NCI-H69 (cell line): ENCODE measurements around the gene TDRD5.

ENCODE experiments used
- DNase-seq: peaks from one replicate; lab custom pipeline; 2025; lab: John Stamatoyannopoulos, UW

The TDRD5 gene

DNA sequence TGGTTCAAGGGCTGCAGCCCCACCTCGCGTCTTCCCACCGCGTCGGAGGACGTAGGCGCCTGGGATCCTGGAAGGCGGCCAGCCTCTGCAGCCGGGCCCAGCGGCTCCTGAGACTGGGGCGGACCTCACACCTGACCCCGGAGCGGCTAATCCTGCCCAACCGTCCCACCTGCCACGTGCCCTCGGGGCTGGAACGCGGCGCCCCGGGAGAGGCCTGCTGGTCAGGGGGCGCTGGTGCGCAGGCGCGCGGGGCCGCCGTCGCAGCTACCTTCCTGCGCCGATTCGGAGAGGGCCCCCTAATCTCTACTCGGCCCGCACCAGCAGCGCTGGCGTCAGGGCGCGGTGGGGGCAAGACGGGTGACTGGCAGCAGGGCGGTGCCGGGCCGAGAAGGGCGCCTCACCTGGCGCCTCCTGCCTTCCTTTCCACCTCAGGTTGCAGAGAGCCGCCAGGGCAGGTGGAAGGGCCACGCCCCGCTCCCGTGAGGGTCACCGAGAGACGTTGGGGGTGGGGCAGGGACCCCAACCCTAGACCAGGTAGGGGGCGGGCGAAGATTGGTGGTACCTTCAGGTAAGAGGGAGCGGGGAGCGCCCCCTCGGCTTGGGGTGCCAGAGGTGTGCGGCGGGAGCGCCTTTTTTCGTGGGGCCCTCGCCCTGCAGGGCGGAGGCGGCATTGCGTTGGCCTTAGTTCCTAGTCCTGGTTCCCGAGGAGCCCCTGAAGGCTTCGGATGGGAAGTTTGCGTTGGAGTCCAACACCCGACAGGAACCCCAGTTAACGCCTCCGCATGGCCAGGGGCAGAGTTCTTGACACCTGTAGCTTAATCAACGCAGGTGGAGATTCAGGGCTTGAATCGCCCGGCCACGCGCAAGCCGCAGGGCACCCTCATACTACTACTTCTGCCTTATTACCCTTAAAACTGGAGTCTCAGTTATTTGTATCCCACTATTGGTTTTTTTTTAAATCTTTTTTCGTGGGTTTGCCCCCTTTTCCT, at the start of gene TDRD5:
Gene TDRD5 (plus strand): TSS at position 241 of the 989 bp plus-strand sequence. CDS start 784 bp downstream, outside the sequence.
- peak; percentile 67 for DNase-seq

- no peak for DNase-seq
These were observed 46.3 kb upstream of the TDRD5 start for GRCh38 chr1:179545321-179545720.

GRCh38 chr1:179547021-179547535, 44.6 kb upstream of the TDRD5 start:
- DNase-seq = no peak

DNA sequence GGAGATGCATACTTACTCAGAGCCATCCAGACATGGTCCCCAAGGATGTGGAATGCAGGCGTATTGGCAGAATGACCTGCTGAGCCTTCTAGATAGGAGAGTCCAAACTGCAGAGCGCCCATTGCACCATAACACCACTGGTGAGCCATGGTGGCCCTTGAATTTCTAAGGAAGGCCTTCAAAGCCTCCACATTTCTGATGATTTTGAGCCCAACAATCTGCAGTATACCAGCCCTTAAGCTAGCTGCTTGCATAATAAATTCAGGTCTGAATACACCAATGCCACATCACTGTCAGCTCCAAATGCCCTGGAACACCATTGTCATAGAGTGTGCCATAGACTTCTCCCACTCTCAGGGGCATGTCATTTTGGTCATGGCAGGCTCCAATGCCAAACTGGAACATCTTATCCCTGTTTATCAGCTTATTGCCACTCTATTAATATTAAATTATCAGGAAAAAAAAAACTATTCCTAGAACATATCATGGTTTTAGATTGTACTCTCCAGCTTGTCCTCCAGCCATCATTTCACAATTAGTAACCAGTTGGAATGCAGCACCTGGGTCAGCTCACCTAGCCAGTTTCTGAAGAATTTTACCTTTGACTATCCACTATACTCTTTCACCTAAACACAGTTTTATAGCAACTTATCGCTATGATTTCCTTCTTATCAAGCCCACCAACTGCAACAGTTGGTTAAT, 42.8 kb upstream of the TDRD5 start:
- no peak for DNase-seq

DNA sequence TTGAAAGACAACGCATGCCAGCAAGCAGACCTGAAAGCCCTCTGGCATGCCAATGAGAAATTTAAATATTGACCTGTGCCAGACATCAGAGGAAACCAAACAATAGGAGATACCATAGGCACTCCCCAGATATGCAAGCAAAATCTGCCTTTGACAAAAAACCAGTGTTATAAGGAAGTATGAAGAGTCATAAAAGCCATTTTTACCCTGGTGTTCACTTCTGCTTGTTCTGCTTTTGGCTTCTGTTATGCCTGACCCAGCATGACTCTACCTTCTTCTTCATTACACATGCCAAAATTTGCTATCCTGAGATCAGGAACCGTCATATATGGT, 42.3 kb upstream of the TDRD5 start:
- no peak for DNase-seq

DNA sequence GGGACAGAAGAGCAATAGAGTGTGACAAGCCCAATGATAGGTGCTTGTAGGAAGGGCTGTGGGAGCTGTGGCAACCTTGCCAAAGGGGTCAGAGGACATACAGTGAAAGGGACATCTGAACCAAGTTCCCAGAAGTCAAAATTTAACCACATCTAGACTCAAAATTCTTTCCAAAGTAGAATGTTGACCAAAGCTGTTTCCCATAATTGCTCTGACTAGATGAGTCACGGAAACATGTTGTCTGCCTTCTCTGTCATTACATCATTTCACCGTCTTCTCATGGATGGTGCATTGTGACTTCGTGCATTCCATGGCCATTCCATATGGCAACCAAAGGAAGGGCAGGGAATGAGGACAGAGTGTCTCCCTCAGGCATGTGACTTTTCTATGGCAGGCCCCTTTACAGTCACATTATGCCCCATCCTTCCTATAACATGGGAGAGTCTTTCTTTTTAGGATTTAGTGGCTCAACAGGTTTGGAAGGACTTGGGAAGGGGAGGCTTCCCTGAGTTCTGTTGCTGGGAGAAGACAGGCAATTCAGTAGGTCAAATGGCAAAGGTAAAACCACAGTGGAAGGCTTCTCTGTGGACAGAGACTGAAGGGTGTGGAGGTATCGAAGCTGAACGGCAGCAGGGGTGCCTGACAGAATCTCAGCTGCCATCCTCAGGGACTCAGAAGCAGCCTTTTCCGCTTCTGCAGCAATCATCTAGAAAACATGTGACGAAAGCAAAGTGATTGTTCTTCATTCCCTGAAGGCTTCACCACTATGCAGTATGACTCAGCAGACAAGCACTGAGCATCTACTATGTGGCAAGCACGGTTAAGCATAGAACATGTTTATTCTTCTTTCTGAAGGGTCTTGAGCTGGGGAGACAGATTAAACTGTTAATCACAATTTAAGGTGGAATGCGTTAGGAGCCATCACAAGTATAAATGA, 40.6 kb upstream of the TDRD5 start:
- DNase-seq = no peak

DNA sequence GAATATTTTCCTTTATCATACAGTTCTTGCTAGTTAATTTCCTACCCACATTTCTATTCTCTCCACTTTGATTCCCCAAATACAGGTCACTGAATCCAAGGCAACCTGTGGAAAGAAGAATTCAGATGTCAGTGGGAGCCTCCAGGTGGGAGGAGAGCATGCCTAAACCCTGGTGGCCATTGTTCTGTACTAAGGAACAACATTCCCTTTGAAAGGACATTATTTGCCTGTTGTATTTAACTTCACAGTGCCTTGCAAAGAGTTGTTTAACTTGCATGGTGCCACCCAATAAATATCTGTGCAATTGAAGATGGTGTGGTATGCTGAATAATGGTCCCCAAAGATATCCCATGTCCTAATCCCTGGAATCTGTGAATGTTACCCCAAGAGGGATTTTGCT, 37.2 kb upstream of the TDRD5 start:
- DNase-seq = no peak

DNA sequence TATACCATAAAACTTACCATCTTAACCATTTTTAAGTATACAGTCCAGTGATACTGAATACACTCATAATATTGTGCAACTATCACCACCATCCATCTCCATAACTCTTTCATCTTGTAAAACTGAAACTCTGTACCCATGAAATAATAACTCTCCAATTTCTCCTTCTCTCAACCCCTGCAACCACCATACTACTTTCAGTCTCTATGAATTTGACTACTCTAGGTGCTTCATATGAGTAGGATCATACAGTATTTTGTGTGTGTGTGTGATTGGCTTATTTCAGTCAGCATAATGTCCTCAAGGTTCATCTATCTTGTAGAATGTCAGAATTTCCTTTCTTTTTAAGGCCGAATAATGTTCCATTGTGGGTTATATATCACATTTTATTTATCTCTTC, 33.6 kb upstream of the TDRD5 start:
- DNase-seq = no peak

DNA sequence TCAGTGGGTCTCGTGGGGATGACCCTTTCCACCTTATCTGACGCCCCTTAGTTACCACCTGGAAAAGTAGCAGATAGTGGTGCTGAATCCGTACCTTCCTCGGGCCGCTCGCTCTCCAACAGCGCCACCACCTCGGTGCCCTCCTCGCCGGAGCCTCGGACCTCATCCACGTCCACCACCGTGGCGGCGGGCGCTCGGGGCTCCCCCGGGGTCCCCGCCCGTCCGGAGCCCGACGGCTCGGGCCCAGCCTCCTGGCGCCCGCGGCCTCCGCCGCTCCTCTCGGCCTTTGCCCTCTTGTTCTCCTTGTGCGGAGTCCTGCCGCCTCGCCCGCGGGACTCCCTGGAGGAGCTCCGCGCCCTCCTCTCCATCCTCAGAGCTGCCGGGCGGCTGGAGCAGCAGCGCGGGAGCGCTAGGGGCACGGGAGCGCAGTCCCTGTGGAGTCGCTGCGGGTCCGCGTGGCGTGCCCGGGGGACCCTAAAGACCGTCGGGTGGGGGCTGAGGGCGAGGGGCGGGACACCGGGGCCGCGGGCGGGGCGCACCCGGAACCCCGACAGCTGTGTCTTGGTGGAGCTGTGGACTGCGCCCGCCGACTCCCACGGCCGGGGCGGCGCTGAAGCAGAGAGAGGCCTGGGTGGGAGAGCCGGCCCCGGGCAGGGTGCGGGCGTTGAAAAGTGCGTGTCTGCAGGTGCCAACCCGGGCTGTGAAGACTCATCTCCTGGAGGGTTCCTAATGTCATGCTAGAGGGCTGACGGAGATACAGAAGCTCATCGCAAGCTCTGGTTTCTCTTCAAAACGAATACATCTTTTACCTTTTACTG, 15.9 kb upstream of the TDRD5 start, which contains the start of gene NPHS2:
Gene NPHS2 (minus strand): TSS at position 452 of the 818 bp plus-strand sequence. CDS start 84 bp downstream, at position 368.
- peak; percentile 37 for DNase-seq

DNA sequence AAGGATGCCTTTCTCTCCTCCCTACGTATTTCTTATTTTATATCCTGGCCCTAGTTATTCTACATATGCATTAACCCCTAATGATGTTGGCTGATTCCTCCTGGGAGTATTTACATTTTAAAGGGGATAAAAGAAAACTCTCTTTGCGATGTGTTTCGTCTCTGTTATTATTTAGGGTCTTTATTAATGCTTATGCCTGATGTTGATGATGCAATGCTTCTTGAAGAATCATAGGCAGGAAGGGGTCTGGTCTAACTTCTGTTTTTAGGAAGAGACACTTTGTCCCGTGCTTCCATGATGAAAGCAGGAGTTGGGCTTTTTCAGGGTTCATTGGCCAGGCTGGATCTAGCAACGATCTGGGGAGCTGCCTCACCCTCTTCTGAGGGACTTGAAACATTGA, 15.1 kb upstream of the TDRD5 start:
- DNase-seq = no peak

DNA sequence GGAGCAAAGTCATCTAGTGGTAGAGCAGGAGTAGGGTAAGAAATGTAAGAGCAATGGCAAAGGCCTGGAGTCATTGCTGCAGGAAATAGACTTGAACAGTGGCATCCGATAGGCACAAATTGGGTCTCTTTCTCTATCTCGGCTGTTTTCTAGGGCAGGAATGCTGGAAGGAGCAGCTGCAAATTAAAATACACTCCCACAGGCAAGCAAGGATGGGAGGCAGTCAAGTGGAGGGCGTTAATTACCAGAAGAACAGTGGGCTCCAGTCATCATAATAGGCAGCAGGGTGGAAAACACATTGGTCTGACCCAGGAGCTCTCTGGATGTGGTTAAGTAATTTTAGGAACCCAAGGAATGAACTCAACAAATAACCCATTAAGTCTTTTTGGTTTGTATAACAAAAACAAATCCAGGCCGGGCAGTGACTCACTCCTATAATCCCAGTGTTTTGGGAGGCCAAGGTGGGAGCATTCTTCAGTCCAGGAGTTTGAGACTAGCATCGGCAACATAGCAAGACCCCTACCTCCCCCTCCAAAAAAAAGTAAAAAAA, 7.8 kb upstream of the TDRD5 start:
- DNase-seq = no peak

- peak; percentile 71 for DNase-seq
These were observed 5.4 kb upstream of the TDRD5 start for GRCh38 chr1:179586107-179586823.

DNA sequence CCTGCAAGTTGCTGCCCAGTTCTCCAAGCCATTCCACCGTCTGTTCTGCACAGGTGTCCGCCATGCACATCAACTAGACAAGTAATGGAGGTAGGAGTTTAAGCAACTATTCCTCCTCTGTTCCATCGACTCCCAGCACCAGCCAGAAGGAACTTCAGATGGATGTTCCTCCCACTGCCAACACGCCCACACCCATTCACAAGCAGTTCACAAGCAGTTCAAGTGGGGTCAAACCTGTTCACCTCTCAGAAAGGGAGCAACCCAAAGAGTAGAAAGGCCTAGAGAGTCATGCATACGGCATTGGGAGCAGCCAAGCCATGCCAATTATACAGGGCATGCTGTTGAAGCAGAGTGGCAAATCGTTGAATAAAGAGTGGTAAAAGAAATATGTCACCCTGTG, 4.3 kb upstream of the TDRD5 start:
- no peak for DNase-seq

DNA sequence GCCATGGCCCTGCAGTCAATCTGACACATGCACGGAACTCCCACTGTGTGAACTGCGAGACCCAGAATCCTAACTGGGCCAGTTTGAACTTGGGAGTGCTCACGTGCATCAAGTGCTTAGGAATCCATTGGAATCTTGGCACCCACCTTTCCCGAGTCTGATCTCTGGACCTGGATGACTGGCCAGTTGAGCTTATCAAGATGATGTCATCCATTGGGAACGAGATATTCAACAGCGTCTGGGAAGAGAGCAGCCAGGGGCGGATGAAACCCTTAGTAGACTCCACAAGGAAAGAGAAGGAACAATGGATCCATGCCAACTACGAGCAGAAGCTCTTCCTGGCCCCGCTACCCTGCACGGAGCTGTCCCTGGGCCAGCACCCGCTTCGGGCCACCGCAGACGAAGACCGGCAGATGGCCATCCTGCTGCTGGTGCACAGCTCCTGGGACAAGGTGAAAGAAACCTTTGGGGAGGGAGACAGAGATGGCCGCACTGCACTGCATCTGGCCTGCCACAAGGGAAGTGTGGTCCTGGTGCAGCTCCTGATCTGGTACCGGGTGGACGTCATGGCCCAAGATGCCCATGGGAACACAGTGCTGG, 3.1 kb upstream of the TDRD5 start:
- no peak for DNase-seq

- no peak for DNase-seq
These were observed 2.1 kb upstream of the TDRD5 start for GRCh38 chr1:179589509-179589908.

- no peak for DNase-seq
These were observed 961 bp upstream of the TDRD5 start for GRCh38 chr1:179590671-179591070.

DNA sequence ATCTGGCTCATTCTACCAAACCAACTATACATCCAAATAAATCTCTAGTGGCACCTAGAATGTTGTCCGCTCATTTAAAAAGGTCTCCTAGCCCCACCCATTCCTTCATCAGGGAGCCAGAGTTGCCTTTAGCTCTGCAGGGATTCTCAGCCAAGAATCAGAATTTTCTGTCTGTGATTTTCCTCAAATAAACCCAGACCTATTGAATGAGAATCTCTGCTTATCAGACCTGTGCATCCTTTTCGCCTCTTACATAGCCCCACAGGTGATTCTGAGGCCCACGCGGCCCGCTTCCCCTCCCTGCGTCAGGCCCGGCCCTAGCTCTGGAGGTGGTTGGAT, 410 bp upstream of the TDRD5 start:
- DNase-seq = no peak

GRCh38 chr1:179598631-179599030, 7.0 kb downstream of the TDRD5 start:
- DNase-seq = no peak

GRCh38 chr1:179599623-179600249, 8.1 kb downstream of the TDRD5 start:
- DNase-seq = peak; percentile 66
